Endothelial cell (in vitro differentiated cells): ENCODE measurements around the gene WNT10A. TPM values are rescaled to one million over a fixed set of nuclear protein-coding genes. Genes with fewer than 3 reads are reported as not detected.

Experiments
- DNase-seq: peaks from one replicate; pipeline ENCODE4 v3.0.0; 2021; ENCODE audit warnings: low spot score
- H3K27ac Mint-ChIP-seq: one replicate; pipeline ENCODE4 v1.8.0; 2021; ENCODE audit warnings: mixed read lengths, inconsistent platforms; ENCODE audit not compliant: unreplicated experiment
- H3K27me3 Mint-ChIP-seq: one replicate; pipeline ENCODE4 v1.8.0; 2021; ENCODE audit warnings: mild to moderate bottlenecking, moderate library complexity, mixed read lengths, inconsistent platforms; ENCODE audit not compliant: unreplicated experiment
- H3K36me3 Mint-ChIP-seq: one replicate; pipeline ENCODE4 v1.8.0; 2021; ENCODE audit warnings: mild to moderate bottlenecking, low read depth, mixed read lengths, inconsistent platforms; ENCODE audit not compliant: unreplicated experiment
- H3K4me1 Mint-ChIP-seq: one replicate; pipeline ENCODE4 v1.8.0; 2021; ENCODE audit warnings: mild to moderate bottlenecking, mixed read lengths, inconsistent platforms; ENCODE audit not compliant: unreplicated experiment
- H3K4me3 Mint-ChIP-seq: one replicate; pipeline ENCODE4 v1.8.0; 2021; ENCODE audit warnings: mild to moderate bottlenecking, mixed read lengths, inconsistent platforms; ENCODE audit not compliant: unreplicated experiment
- H3K9me3 Mint-ChIP-seq: one replicate; pipeline ENCODE4 v1.8.0; 2021; ENCODE audit warnings: mixed read lengths, inconsistent platforms; ENCODE audit not compliant: unreplicated experiment
- total RNA-seq: library from RNA; stranded (reverse); fragmentation: NEBNext Ultra II Directional; extraction: Animal tissue kit (Norgen Biotek cat#: 25700); gene quantifications from one replicate; pipeline ENCODE4 v1.2.1, GENCODE V29; 2021; ENCODE audit not compliant: unreplicated experiment
- TF ChIP-seq, protein P1 (sequence below): fragments of 200-600 bp; sonication (generic); IDR thresholded peaks from one replicate; pipeline ENCODE4 v1.5.0; 2021; ENCODE audit warnings: antibody characterized with exemption; ENCODE audit not compliant: unreplicated experiment

WNT10A gene
- total RNA-seq, 1 donor from 2014 or later, result not detected

DNA sequence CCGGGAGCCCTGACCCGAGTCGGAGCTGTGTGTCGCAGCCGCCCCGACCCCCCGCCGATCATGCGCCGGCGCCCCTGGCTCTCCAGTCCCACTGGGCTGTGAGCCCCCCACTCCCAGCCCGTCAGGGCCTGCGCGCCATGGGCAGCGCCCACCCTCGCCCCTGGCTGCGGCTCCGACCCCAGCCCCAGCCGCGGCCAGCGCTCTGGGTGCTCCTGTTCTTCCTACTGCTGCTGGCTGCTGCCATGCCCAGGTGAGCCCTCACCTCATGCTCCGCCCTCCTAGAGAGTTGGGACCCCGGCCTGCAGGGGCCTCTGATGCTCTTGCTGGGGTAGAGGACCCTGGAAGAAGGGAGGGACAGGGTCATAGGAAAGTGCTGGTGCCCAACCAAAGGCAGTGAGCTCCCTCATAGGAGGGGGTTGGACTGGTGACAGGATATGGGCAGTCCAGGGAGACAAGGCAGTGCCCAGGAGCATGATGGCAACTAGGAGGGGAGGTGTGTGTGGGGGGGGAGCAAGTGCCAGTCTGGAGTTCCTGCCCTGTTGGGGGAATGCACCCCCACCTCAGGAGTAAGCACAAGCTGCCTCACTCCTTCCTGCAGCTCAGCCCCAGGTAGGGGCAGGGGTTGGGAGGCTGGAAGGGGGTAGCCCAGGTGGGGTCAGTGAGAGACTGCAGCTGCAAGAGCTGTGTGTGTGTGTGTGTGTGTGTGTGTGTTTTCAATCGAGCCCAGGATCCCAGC is 375 bp downstream of the WNT10A start:
- Mint-ChIP-seq H3K9me3 (no peaks in the 10 kb centered on the region), H3K27me3 (peaks cover 43% of the 10 kb centered on the region), H3K4me3 (no peak overlapping the region), H3K27ac (no peak overlapping the region), H3K4me1 (peaks cover 10% of the 10 kb centered on the region), H3K36me3 (peaks cover 4% of the 10 kb centered on the region)
- no peak for DNase-seq
- TF ChIP-seq, protein P1, sequence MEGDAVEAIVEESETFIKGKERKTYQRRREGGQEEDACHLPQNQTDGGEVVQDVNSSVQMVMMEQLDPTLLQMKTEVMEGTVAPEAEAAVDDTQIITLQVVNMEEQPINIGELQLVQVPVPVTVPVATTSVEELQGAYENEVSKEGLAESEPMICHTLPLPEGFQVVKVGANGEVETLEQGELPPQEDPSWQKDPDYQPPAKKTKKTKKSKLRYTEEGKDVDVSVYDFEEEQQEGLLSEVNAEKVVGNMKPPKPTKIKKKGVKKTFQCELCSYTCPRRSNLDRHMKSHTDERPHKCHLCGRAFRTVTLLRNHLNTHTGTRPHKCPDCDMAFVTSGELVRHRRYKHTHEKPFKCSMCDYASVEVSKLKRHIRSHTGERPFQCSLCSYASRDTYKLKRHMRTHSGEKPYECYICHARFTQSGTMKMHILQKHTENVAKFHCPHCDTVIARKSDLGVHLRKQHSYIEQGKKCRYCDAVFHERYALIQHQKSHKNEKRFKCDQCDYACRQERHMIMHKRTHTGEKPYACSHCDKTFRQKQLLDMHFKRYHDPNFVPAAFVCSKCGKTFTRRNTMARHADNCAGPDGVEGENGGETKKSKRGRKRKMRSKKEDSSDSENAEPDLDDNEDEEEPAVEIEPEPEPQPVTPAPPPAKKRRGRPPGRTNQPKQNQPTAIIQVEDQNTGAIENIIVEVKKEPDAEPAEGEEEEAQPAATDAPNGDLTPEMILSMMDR, result no peak

DNA sequence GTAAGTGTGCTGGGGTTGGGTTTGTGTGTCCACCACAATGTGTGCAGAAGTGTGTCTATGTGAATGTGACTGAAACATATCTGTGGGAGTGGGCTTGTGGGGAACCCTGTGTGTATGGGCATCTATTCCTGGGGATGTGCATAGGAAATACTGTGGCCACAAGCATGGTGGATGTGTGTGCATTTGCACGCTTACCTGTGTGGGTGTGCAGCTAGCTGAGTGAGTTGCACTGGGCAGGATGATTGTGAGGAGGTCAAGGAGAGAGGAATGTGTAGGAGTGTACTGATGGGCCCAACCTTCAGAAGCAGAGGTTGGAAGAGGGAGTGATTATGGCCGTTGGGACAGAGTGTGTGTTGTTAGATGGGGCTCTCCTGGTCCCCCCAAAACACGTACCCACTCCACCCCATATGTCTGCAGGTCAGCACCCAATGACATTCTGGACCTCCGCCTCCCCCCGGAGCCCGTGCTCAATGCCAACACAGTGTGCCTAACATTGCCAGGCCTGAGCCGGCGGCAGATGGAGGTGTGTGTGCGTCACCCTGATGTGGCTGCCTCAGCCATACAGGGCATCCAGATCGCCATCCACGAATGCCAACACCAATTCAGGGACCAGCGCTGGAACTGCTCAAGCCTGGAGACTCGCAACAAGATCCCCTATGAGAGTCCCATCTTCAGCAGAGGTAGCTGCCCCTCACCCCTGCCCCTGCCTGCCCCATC is 1.2 kb downstream of the WNT10A start:
- peaks cover 10% of the 10 kb centered on the region for H3K4me1 Mint-ChIP-seq
- H3K9me3 Mint-ChIP-seq, result no peaks in the 10 kb centered on the region
- H3K27ac Mint-ChIP-seq, result no peak overlapping the region
- no peak overlapping the region for H3K4me3 Mint-ChIP-seq
- H3K27me3 Mint-ChIP-seq, result peaks cover 47% of the 10 kb centered on the region
- TF ChIP-seq, protein P1, result no peak
- H3K36me3 Mint-ChIP-seq, result peaks cover 4% of the 10 kb centered on the region
- DNase-seq, result no peak

DNA sequence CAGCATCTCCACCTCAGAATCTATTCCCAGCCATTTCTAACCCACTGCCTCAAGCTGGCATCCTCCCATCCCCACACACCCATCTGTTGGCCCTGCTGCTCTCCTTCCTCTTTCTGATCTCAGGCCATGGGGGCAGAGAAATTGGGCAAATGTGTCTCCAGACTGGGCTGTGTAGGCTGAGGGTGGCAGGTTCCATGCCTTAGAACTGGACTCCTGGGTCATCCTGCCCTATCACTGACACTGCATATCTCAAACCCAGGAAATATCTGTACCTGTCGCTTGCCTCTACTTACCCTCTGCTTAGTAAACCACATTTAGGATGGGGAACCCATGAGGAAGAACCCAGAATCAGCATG is 1.8 kb downstream of the WNT10A start:
- TF ChIP-seq, protein P1, result no peak
- Mint-ChIP-seq H3K4me1 (peaks cover 10% of the 10 kb centered on the region), H3K9me3 (no peaks in the 10 kb centered on the region), H3K4me3 (no peak overlapping the region), H3K36me3 (peaks cover 4% of the 10 kb centered on the region), H3K27me3 (peaks cover 50% of the 10 kb centered on the region), H3K27ac (no peak overlapping the region)
- no peak for DNase-seq

DNA sequence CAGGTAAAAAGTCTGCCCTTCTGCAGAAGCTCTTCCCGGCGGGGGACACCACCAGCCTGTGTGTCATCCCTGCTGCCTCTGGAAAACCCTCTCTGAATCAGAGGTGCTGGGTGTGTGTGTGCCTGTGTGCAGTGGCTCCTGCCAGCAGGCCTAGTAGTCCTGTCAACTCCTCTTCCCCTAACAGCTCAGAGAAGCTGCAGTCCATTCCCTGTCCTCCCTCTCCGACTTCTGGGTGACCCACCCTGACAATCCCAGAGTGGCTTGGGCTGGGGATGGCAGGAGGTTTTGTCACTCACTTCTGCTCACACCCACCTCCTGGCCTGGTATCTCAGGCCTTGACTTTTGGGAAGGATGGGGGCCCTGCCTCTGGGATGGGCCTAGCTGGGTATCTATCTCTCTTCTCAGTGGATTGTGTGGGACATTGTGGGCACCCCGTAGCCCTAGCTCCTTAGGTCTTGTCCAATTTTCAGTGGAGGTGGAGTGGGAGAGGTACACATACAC is 2.3 kb downstream of the WNT10A start:
- Mint-ChIP-seq H3K4me1 (peaks cover 10% of the 10 kb centered on the region), H3K27me3 (peaks cover 55% of the 10 kb centered on the region), H3K4me3 (no peak overlapping the region), H3K27ac (no peak overlapping the region), H3K9me3 (no peaks in the 10 kb centered on the region), H3K36me3 (peaks cover 4% of the 10 kb centered on the region)
- no peak for DNase-seq
- TF ChIP-seq, protein P1, result no peak
